ENCODE measurements around the gene TBX18. TPM values are rescaled to one million over a fixed set of nuclear protein-coding genes. Genes with fewer than 3 reads are reported as not detected.
A peak's percentile ranks its signal among the peaks of the same experiment; 100 is the strongest.

Gene TBX18
- total and polyA plus RNA-seq, 9 of the 15 experiments (the other 6 are each of a cell fraction or from before 2014, with no cell fraction given), result 4.0 to 36.1 (median 20.7) TPM

- no peak for TF ChIP-seq MYC (IDR thresholded peaks at IDR 0.05; ENCODE audit: low read depth, low read length)
- no peak for TF ChIP-seq MYC (CRISPR knock-in tag; IDR thresholded peaks at IDR 0.05; ENCODE audit: borderline replicate concordance, low read depth)
- TF ChIP-seq TCF15 (CRISPR knock-in tag; IDR thresholded peaks at IDR 0.05), result no peak
- no peak for TF ChIP-seq ETV5 (CRISPR knock-in tag; IDR thresholded peaks at IDR 0.05; ENCODE audit: low read depth)
These were observed 24.6 kb downstream of the TBX18 start (continued) for GRCh38 chr6:84739866-84740208.

GRCh38 chr6:84738996-84739865 is 25.2 kb downstream of the TBX18 start:
- Histone ChIP-seq H3K27ac (ENCODE audit: extremely low read depth, low read depth, low read length) (no peak overlapping the region), H3K9me3 (replicated peaks; ENCODE audit: control insufficient read depth, insufficient read depth, low read depth, low read length) (no peaks in the 10 kb centered on the region), H3K9me1 (ENCODE audit: control insufficient read depth, insufficient read depth, low read length) (no peaks in the 10 kb centered on the region), H3K27me3 (ENCODE audit: control insufficient read depth in 2 of 2, insufficient read depth in 2 of 2, low read length in 2 of 2) (no peaks in the 10 kb centered on the region), H3K4me1 (replicated peaks in 1 of 2; ENCODE audit: control insufficient read depth in 2 of 2, insufficient read depth in 2 of 2, low read length in 2 of 2) (no peaks in the 10 kb centered on the region), H3K36me3 (ENCODE audit: control insufficient read depth, insufficient read depth, low read length) (peaks cover 89% of the 10 kb centered on the region), H3K4me3 (no peak overlapping the region), H3K79me2 (ENCODE audit: control insufficient read depth, insufficient read depth, low read length) (no peaks in the 10 kb centered on the region), H3K9ac (ENCODE audit: insufficient read depth in 1 of 2, low read depth in 2 of 2, low read length in 2 of 2) (no peak overlapping the region), H4K20me1 (replicated peaks; ENCODE audit: control insufficient read depth, insufficient read depth, low read length) (no peaks in the 10 kb centered on the region), H3K4me2 (ENCODE audit: insufficient read depth, low read length) (no peak overlapping the region), H2AFZ (ENCODE audit: low read depth, low read length) (no peak overlapping the region)
- in situ Hi-C loops (cut with MboI) (no loop called here), intact Hi-C loops (cut with micrococcal nuclease) (no loop called here)
- FAIRE-seq (no peak), DNase-seq (ENCODE audit: extremely low read depth in 1 of 4, low spot score in 3 of 4) (no peak), ATAC-seq (peak; percentile 39; the same call in 2 of the 3 replicates)
- POLR2A ChIA-PET, result no interaction called here
- no peak for TF ChIP-seq TRIM28 (IDR thresholded peaks at IDR 0.05)
- TF ChIP-seq EGR1 (conservative IDR thresholded peaks at IDR 0.05), result peak; percentile 21; the same call in 1 of the 2 replicates
- WGBS (ENCODE audit: insufficient coverage, low coverage, missing lambda C conversion rate), result 92% methylated on average over 2 of the region's 2 CpGs
- BruUV-seq (replicated peaks), result no TSS peak
- CTCF ChIA-PET (ENCODE audit: low intra/inter-chr PET ratio), result no interaction called here
